Endothelial cell of umbilical vein (primary cell): ENCODE data around the gene TCERG1L. TPM values are rescaled to one million over a fixed set of nuclear protein-coding genes. Genes with fewer than 3 reads are reported as not detected.

Experiments used
- BruUV-seq: library from RNA; stranded (reverse); fragments of 400-500 nt; replicated peaks from 2 replicates; lab custom pipeline; 2021; lab: Mats Ljungman, UMichigan
- CTCF ChIA-PET: fragments of 300-600, 350-600 bp; sonication (Branson Sonifier 250); formaldehyde crosslinking; loops from one replicate; lab custom pipeline; 2021; ENCODE audit warnings: antibody characterized with exemption, inconsistent platforms; lab: Charles Lee
- POLR2A ChIA-PET: fragments of 300-600, 350-600 bp; sonication (Branson Sonifier 250); formaldehyde crosslinking; loops from one replicate; lab custom pipeline; 2021; ENCODE audit warnings: antibody characterized with exemption, inconsistent platforms; lab: Charles Lee
- DNase-seq: peaks from one replicate; pipeline ENCODE4 v3.0.0-alpha.2; 2011; ENCODE audit warnings: low read depth, low spot score
- FAIRE-seq: peaks from 2 replicates; lab custom pipeline; 2011; peaks lifted over from hg19 to GRCh38; lab: Jason Lieb, UNC
- H2AFZ ChIP-seq: 2 replicates; pipeline ENCODE4 v1.6.0; 2012; ENCODE audit warnings: low read depth, low read length, control low read depth, inconsistent platforms
- H3K27ac ChIP-seq: 2 replicates; pipeline ENCODE4 v1.5.1; 2011; ENCODE audit warnings: low read depth, mild to moderate bottlenecking, control low read depth, low read length, moderate library complexity; ENCODE audit not compliant: insufficient read depth
- H3K27me3 ChIP-seq, 2 experiments: 2 replicates each; pipeline versions ENCODE4 v1.6.0 to v1.6.1; 2011; ENCODE audit warnings: low read length in 2 of 2, mixed read lengths in 1 of 2; ENCODE audit not compliant: control insufficient read depth in 2 of 2, insufficient read depth in 2 of 2
- H3K36me3 ChIP-seq, 2 experiments: 2 replicates in 1 of 2; 3 replicates in 1 of 2; pipeline ENCODE4 v1.5.1; 2011; ENCODE audit warnings: low read length in 2 of 2, mild to moderate bottlenecking in 1 of 2, moderate library complexity in 1 of 2; ENCODE audit not compliant: control insufficient read depth in 2 of 2, insufficient read depth in 2 of 2; ENCODE audit errors: extremely low read depth in 1 of 2
- H3K4me1 ChIP-seq: 3 replicates; pipeline ENCODE4 v1.5.1; 2011; ENCODE audit warnings: mild to moderate bottlenecking, low read length; ENCODE audit not compliant: control insufficient read depth, insufficient read depth; ENCODE audit errors: extremely low read depth
- H3K4me2 ChIP-seq: 2 replicates; pipeline ENCODE4 v1.6.1; 2011; ENCODE audit warnings: low read length, control low read depth, mixed read lengths; ENCODE audit not compliant: insufficient read depth
- H3K4me3 ChIP-seq, 3 experiments: fragments of 200-600 bp in 1 of 3; sonication (generic), shearing (Covaris generic) in 1 of 3; replicated peaks in 1 of 3; 2 replicates each; pipeline ENCODE4 v1.5.1; 2011 to 2016; ENCODE audit warnings: control low read depth in 3 of 3, low read length in 3 of 3, mild to moderate bottlenecking in 2 of 3, inconsistent platforms in 1 of 3, low read depth in 1 of 3, moderate library complexity in 1 of 3; ENCODE audit not compliant: insufficient read depth in 1 of 3
- H3K79me2 ChIP-seq: 2 replicates; pipeline ENCODE4 v1.6.0; 2012; ENCODE audit warnings: low read length, inconsistent platforms; ENCODE audit not compliant: control insufficient read depth, insufficient read depth
- H3K9ac ChIP-seq: replicated peaks from 2 replicates; pipeline ENCODE3; 2011; ENCODE audit warnings: low read length, control low read depth; ENCODE audit not compliant: insufficient read depth; ENCODE audit errors: extremely low read depth
- H3K9me1 ChIP-seq: replicated peaks from 3 replicates; pipeline ENCODE4 v1.6.0; 2011; ENCODE audit warnings: mild to moderate bottlenecking, low read length; ENCODE audit not compliant: control insufficient read depth, insufficient read depth; ENCODE audit errors: extremely low read depth
- H3K9me3 ChIP-seq: replicated peaks from 2 replicates; pipeline ENCODE4 v1.5.1; 2012; ENCODE audit warnings: low read length, inconsistent platforms; ENCODE audit not compliant: control insufficient read depth, insufficient read depth
- H4K20me1 ChIP-seq: replicated peaks from 2 replicates; pipeline ENCODE3; 2011; ENCODE audit warnings: mild to moderate bottlenecking, low read length; ENCODE audit not compliant: control insufficient read depth, insufficient read depth; ENCODE audit errors: extremely low read depth
- EZH2 ChIP-seq: IDR thresholded peaks from 2 replicates; pipeline ENCODE4 v1.6.1; 2012; ENCODE audit warnings: borderline replicate concordance, low read depth, mild to moderate bottlenecking, moderate library complexity, low read length, inconsistent platforms; ENCODE audit not compliant: severe bottlenecking
- FOS ChIP-seq: IDR thresholded peaks from 2 replicates; pipeline ENCODE4 v1.6.1; 2011; ENCODE audit warnings: mild to moderate bottlenecking, low read length, moderate library complexity, borderline replicate concordance; ENCODE audit not compliant: insufficient read depth
- GATA2 ChIP-seq: IDR thresholded peaks from 2 replicates; pipeline ENCODE4 v1.7.0; 2011; ENCODE audit warnings: low read depth, mild to moderate bottlenecking, moderate library complexity, mixed read lengths, low read length; ENCODE audit not compliant: insufficient read length, insufficient read depth
- JUN ChIP-seq: IDR thresholded peaks from 2 replicates; pipeline ENCODE4 v1.6.1; 2011; ENCODE audit warnings: borderline replicate concordance, low read depth; ENCODE audit not compliant: insufficient read length, insufficient read depth
- MYC ChIP-seq: IDR thresholded peaks from one replicate; pipeline ENCODE4 v1.6.1; 2011; ENCODE audit warnings: mild to moderate bottlenecking, low read depth, low read length
- POLR2A ChIP-seq: IDR thresholded peaks from 2 replicates; pipeline ENCODE4 v1.6.1; 2012; ENCODE audit warnings: low read depth, mild to moderate bottlenecking, control low read depth, low read length
- POLR2AphosphoS5 ChIP-seq: IDR thresholded peaks from 2 replicates; pipeline ENCODE4 v1.6.1; 2012; ENCODE audit warnings: low read depth, mild to moderate bottlenecking, control low read depth, low read length, moderate library complexity; ENCODE audit not compliant: insufficient read depth
- dilution Hi-C: fragments of 300-500 bp; cut with MboI; formaldehyde crosslinking; loops from one replicate; pipeline ENCODE4 v1.15.0; 2019; ENCODE audit warnings: low sequenced_read_pairs; ENCODE audit not compliant: extremely low pct_ligation_motif_present
- intact Hi-C: fragments of 100-400 bp; cut with micrococcal nuclease; formaldehyde crosslinking; loops from one replicate; pipeline ENCODE4 v1.10.0; 2022
- polyA plus RNA-seq, 4 experiments: library from polyadenylated mRNA; depleted of rRNA in 3 of 4; stranded (reverse) in 3 of 4; unstranded in 1 of 4; fragments of >200 nt; gene quantifications; 2 replicates each; pipeline versions ENCODE4 v1.2.1 to v1.2.3, GENCODE V29; 2011 to 2012; ENCODE audit warnings: missing spikeins in 1 of 4
- total RNA-seq: library from RNA; stranded (reverse); gene quantifications from 2 replicates; pipeline ENCODE4 v1.2.3, GENCODE V29; 2021
- TF ChIP-seq, protein P1 (sequence below), 2 donors: IDR thresholded peaks; 1 replicate in 1 of 2; 2 replicates in 1 of 2; pipeline ENCODE4 v1.5.1; 2011; ENCODE audit warnings: low read length in 2 of 2, mild to moderate bottlenecking in 2 of 2, moderate library complexity in 2 of 2, control low read depth in 1 of 2, inconsistent platforms in 1 of 2, low read depth in 1 of 2; ENCODE audit not compliant: insufficient read depth in 1 of 2; ENCODE audit errors: extremely low read depth in 1 of 2
- TF ChIP-seq, protein P2 (sequence below): IDR thresholded peaks from 2 replicates; pipeline ENCODE4 v1.6.1; 2011; ENCODE audit not compliant: insufficient read depth, insufficient read length

The TCERG1L gene
- total and polyA plus RNA-seq, 2 donors (not counting 3 experiments of a cell fraction or from before 2014, with no cell fraction given), result not detected

DNA sequence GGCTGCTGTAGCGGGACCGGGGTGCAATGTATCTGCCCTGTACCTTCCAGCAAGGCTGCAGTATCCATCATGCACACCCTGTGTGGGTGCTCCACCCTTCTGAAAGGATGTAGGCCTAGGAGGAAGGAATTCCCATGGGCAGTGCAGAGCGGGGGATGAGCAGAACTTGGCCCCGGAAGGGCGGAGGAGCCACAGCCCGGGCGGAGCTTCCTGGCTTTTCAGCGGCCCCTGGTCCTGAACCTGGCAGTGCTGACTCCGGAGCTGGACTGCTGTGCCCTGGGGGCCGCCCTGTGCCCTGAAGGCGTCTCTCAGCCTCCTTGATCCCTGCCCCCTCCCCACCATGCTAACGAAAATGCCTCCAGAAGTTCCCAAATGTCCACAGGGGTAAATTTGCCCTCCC, 175.8 kb downstream of the TCERG1L start:
- intact Hi-C loops, result no loop called here
- no TSS peak for BruUV-seq
- POLR2A ChIA-PET, result no interaction called here

More for the DNA sequence above, 175.8 kb downstream of the TCERG1L start:
- no peak for FAIRE-seq
- Histone ChIP-seq H3K27ac (no peak overlapping the region), H3K9me3 (peaks cover 19% of the 10 kb centered on the region), H3K4me1 (no peaks in the 10 kb centered on the region), H3K36me3 (no peaks in the 10 kb centered on the region), H3K4me2 (no peak overlapping the region), H3K9ac (no peak overlapping the region), H3K79me2 (no peaks in the 10 kb centered on the region), H2AFZ (no peak overlapping the region), H4K20me1 (no peaks in the 10 kb centered on the region), H3K27me3 (no peaks in the 10 kb centered on the region), H3K4me3 (no peak overlapping the region), H3K9me1 (no peaks in the 10 kb centered on the region)
- dilution Hi-C loops, result no loop called here
- CTCF ChIA-PET, result no interaction called here
- TF ChIP-seq POLR2AphosphoS5, result no peak
- TF ChIP-seq, protein P1, sequence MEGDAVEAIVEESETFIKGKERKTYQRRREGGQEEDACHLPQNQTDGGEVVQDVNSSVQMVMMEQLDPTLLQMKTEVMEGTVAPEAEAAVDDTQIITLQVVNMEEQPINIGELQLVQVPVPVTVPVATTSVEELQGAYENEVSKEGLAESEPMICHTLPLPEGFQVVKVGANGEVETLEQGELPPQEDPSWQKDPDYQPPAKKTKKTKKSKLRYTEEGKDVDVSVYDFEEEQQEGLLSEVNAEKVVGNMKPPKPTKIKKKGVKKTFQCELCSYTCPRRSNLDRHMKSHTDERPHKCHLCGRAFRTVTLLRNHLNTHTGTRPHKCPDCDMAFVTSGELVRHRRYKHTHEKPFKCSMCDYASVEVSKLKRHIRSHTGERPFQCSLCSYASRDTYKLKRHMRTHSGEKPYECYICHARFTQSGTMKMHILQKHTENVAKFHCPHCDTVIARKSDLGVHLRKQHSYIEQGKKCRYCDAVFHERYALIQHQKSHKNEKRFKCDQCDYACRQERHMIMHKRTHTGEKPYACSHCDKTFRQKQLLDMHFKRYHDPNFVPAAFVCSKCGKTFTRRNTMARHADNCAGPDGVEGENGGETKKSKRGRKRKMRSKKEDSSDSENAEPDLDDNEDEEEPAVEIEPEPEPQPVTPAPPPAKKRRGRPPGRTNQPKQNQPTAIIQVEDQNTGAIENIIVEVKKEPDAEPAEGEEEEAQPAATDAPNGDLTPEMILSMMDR (IDR thresholded peaks at IDR 0.05; ENCODE audit: extremely low read depth in 1 of 2, insufficient read depth in 1 of 2, low read depth in 1 of 2, low read length in 2 of 2), result no peak
- no peak for TF ChIP-seq JUN
- TF ChIP-seq EZH2, result no peak
- no peak for TF ChIP-seq POLR2A
- no peak for TF ChIP-seq FOS
- no peak for TF ChIP-seq MYC
- TF ChIP-seq, protein P2, sequence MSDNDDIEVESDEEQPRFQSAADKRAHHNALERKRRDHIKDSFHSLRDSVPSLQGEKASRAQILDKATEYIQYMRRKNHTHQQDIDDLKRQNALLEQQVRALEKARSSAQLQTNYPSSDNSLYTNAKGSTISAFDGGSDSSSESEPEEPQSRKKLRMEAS, result no peak
- no peak for TF ChIP-seq GATA2
- no peak for DNase-seq
